GM08714 (cell line): ENCODE data around the gene PHF13.
A peak's percentile ranks its signal among the peaks of the same experiment; 100 is the strongest.

ENCODE experiments used
- H3K4me3 ChIP-seq: fragments of 200-500 bp; sonication (Bioruptor generic); 2 replicates; pipeline ENCODE4 v1.5.1; 2014; ENCODE audit warnings: mild to moderate bottlenecking, low read length, inconsistent platforms
- ZNF274 ChIP-seq: IDR thresholded peaks from 2 replicates; pipeline ENCODE4 v1.6.1; 2012; ENCODE audit warnings: mild to moderate bottlenecking, low read depth, low read length

The PHF13 gene

DNA sequence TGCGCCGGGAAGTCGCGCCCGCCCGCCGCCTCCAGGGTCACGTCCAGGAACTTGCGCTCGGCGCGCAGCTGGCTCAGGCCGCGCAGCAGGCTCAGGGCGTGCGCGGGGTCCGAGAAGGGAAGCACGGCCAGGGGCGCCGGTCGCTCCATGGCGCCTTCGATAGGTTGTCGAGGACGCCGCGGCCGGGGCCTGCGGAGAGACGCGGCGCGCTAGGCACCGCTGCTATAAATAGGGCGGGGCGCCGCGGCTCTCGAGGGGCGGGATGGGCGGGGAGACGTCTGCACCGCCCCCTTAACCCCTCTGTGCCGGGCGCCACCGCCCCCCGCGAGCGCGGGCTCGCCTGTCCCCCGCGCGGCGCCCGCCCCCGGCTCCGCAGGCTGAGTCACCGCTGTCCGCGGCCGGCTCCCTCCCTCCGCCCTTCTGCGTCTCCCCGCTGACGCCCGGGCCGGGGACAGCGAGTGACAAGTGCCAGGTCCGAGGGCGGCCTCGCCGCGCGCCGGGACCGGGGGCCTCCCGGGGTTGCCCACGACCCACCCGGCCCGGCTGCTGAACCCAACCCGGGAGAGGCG, 10.8 kb upstream of the PHF13 start, which contains the start of gene KLHL21:
TSS of gene KLHL21 (minus strand) at position 201 of the 569 bp plus-strand sequence. CDS start at position 149, 52 bp downstream.
- no peak for TF ChIP-seq ZNF274

DNA sequence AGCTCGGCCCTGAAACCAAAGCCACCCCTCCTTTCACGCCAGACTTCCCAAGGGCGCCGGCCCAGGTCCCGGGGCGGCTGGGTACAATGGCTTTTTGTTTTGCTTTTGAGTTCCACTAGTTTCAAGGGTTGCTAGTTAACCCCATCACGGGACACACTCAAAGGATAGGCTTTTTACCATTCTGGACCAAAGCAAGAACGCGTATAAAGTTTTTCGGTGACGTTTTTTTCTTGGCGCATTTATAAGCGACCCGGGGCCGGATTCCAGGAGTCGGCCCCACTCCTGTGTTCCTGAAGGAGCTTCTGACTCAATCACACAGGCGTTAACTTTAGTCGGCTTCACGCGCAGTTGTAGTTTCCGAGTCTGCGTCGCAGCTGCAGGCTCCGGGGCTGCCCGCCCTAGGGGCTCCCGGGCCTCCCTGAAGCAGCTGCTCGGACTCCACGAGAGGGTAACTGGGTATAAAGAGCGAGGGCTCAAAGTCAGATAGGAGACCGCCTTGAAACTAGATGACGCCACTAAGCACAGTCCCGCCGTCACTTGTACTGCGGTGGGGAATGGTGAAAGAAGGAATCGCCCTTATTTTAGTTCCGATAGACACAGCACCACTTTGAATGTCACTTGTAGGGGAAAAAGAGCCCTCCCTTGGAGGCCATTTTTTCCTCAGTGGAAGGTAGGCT, 10.2 kb upstream of the PHF13 start:
- H3K4me3 ChIP-seq: peak overlapping the region; percentile 71
- TF ChIP-seq ZNF274: no peak

More for the DNA sequence above, 10.8 kb upstream of the PHF13 start, which contains the start of gene KLHL21:
- H3K4me3 ChIP-seq: peak within 1 kb of the TSS; percentile 71

DNA sequence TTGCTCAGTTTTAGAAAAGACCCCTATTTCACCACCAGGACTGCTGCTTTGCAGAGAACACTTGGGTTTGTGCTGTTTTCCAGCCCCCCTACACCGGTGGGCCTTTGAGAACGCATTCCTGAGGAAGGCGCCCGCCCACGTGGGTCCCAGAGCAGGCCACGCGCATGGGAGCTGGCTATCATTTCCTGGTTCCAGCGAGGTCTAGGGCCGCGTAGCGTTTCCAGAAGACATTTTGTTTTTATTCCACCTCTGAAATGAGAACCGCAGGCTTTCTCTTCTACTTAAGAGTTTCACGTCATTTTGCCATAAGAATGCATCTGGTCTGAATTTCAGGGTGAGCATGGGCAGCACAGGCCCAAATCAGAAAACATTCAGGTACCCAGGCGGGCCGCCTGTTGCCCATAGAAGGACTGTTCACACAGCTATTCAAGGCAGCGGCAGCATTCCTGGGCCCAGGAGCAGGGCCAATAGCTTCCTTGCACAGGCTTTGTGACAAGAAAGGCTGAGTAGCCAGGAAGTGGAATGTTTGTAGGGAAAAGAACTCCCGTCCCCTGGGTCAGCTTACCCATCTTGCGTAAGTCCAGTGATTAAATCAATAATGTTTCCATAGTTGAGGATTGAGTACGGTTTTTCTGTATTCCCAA, 9.5 kb upstream of the PHF13 start:
- H3K4me3 ChIP-seq: peak overlapping the region; percentile 71; the same call in 1 of the 2 replicates
- TF ChIP-seq ZNF274: no peak

DNA sequence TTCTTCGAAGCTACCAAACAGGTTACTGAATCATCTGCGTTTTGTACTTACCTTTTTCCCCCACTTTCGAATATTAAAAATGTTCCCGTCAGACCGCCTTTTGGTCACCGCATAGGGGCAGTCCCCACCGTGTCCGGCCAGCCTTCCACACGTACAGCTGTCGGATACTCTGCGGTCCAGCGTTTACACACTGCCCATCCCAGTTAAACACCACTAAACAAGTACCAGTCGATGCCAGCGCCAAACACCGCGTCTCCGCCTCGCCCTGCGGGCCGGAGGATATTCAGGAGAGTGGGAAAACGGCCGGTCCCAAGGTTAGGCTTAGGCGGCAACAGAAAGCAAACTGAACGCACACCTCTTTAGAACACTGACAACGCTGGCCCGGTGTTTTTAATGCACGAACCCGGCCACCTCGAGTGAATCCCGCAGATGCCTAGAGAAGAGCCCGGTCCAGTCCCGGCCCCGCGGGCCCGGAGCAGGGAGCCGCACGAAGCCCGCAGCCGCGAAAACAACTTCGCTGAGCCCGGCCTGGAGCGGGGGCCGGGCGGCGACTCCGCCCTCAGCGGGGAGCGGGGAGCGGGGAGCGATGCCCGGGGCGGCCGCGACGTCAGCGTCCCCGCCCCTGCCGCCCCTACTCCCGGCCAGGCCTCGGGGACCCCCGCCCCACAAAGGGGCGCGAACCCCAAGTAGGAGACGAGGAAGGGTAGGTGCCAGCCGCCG, 730 bp upstream of the PHF13 start:
- peak overlapping the region; percentile 65 for H3K4me3 ChIP-seq
- TF ChIP-seq ZNF274: no peak

DNA sequence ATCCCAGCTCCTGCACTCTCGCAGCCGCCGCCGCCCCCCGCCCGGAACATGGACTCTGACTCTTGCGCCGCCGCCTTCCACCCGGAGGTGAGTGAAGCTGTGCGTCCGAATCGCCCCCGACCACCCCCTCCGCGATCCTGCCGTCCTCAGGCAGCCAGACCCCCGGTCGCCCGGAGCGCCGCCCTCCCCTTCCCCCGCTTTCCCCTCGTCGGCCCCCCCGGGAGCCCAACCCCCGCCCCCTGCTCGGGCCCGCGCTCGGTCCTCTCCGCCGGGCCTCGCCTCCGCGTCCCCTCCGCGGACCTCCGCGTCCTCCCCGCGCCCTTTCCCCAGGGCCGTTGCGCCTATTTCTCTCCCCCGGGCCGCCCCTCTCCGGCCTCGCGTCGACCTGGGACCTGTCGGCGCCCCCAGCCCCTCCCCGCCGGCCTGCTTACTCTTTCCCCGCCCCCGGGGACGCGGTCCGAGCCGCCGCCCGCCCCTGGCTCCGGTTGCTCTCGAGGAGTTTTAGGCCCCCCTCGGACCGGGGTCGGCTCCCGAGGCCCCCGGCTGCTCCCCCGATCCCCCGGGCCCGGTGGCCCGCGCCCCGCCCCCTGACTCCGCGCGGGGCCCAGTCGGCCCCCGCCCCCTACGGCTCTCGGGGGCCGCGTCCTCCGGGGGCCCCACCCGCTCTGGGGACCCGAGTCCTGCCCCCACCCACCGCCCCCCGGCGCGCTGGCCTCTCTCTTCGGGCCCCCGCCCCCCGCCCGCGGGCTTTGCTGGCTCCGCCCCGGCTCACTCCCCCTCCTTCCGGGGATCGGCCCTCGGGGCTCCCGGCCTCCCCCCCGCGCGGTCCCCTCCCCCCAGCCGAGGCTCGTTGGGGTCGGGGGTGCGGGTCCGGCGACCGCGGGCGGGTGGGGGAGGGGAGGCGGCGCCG, 743 bp downstream of the PHF13 start:
- TF ChIP-seq ZNF274: no peak
- H3K4me3 ChIP-seq: peak overlapping the region; percentile 93

DNA sequence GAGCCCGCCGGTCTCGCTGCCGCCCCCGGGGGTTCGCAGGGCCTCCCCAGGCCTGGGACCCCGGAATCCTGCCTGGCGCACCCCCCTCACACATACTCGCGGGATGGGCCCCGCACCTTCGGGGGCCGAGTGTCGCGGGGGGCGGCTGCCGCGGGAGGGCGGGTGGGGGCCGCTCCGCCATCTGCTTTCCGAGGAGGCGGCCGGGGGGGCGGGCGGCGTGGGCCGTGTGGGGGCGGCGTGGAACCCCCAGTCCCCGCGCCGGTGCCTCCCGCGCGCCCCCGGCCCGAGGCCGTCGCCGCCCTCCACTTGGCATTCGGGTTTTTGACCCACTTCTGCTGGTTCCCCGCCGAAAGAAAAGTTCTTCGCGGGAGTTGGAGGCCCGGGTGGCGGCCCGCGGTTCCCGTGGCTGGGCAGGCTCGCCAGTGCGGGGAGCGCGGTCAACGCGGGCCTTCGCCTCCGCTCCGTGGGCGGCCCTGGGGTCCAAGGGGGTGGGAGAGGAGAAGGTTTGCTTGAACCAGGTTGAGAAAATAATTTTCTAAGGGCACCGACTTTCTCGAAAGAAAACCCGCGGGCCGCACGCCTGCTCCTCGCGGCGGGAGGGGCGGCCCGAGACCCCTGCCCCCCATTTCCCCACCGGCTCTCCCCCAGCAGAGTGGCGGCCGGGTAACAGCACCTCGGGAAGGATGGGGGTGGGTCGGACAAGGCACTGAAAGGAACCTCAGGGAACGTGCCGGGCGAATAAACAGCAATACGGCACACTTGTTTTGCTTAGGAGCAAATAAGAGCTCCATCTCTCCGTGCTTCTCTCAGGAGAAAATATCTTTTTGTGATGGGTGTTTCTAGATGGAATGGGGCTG, 1.6 kb downstream of the PHF13 start:
- TF ChIP-seq ZNF274: no peak

DNA sequence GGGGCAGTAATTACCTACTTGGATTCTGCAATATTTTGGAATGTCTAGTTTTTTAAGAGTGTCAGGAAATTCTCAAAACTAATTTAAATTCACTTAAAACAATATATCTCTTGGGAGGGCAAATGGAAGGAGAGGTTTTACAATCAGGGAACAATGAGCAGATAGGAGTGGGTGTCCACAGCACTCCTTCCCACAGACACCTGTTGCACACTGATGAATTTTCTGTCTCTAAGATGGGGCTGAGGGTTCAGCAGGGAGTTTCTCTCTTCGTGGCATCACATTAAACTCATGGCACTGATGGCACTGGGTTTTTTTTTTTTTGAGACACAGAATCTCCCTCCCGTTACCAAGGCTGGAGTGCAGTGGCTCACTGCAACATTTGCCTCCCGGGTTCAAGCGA, 5.5 kb downstream of the PHF13 start:
- TF ChIP-seq ZNF274: no peak
- no peak overlapping the region for H3K4me3 ChIP-seq

More for the DNA sequence above, 1.6 kb downstream of the PHF13 start:
- peak overlapping the region; percentile 93 for H3K4me3 ChIP-seq

DNA sequence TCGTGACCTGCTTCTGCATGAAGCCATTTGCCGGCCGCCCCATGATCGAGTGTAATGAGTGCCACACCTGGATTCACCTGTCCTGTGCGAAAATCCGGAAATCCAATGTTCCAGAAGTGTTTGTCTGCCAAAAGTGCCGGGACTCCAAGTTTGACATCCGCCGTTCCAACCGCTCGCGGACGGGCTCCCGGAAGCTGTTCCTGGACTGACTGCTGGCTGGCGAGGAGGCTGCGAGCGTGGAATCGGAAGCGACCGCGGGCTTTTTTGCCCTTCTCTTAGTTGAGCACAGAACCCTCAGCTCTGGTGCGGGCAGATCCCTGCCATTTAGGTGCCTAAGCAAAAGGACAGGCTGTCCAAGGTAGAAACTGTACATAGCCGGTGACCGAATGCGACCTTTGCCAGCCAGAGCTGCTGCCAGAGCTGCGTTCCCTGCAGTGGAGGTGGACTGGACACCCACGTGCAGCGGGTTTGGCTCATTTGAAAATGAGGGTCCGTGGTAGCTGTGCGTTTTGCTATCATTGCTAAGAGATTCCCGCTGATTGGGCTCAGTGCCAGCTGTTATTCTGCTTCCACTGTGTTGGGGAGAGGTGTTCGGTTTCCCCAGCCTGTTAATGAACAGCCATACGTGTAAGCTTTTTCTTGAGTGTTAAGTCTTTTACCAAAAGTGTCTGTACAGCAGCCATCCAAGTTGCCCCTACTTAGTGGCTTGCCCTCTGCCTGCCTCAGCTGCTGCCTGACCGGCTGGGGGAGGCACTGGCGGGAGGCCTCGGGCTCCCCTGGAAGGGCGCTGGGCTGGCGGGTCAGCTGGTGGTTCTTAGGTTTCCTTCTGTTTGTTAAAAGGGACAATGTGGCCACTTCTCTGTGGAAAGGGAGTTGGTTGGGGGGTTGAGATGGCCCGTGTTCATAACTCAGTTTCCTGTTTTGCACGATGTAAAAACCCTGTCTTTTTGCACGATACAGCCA, 8.2 kb downstream of the PHF13 start:
- H3K4me3 ChIP-seq: no peak overlapping the region
- TF ChIP-seq ZNF274: no peak

DNA sequence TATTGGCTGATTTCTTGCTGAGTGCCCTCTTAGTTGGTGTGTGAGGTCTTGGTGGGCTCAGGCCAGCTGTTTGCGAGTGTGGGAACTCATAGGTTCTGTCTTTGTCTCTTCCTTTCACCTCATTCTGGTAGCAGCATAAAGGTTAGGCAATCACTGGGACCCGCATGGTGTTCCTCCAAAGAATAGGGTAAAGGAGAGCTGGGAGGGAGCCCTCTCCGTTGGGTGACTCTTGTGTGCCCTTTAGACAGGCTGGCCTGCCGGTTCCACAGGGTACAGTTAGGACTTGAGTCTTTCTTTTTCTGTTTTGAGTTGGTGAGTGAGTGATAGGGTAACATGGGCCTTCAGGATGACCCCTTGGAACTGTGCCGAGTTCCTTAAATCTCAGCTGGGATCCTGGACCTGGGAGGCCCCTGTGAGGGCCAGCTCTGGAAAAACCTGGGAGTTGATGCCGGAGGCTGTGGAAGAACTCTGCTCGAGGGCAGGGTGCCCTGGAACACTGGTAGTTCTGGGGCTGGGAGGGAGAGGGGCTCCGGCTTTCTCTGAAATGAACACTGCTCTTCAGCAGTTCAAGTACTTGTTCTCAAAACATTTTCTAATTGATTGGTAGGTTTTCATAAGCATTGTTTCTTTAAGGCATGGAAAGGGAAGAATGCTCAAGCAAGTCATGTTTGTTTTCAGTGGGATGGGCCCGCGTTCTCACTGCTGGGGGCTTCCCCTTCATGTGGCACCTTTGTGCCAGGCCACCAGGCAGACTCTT, 9.0 kb downstream of the PHF13 start:
- TF ChIP-seq ZNF274: no peak

DNA sequence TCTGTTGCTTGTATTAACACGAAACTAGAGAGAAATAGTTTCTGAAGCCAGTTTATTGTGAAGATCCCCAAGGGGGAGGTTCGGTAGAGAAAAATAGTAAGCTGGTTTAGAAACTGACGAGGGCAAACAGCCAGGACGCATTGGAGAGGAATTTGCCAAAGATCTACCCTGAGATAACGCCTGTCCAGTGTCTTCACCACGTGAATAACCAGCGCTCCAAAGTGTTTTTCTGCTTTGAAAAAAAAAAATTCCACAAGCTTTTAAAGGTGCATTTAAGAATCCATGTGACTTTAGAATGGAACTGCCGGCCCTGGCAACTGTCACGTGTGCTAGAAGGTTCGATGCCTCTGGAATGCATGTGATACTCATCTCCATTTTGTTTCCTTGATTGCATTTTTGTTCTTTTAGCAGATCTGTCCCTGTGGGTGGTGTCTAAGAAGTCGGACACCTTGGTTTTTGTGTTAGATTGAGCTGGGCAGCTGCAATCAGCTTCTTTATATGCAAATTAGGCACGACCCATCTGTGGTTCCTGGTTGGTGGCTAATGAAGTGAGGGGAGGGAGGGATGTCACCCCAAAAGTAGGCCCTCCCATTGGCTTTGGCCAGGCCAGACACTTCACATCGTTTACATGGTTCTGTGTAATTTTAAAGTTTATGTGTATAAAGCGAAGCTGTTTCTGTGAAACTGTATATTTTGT, 9.9 kb downstream of the PHF13 start:
- TF ChIP-seq ZNF274: no peak
- no peak overlapping the region for H3K4me3 ChIP-seq

More for the DNA sequence above, 9.0 kb downstream of the PHF13 start:
- no peak overlapping the region for H3K4me3 ChIP-seq
